GM21723 (cell line): Measurements from ENCODE around the gene CDK13.

ENCODE experiments used
- ATAC-seq: cut with Tn5 transposase; IDR thresholded peaks from one replicate; pipeline ENCODE4 v1.9.1; 2021; ENCODE audit warnings: mild to moderate bottlenecking, moderate library complexity; ENCODE audit not compliant: unreplicated experiment

Gene CDK13

DNA sequence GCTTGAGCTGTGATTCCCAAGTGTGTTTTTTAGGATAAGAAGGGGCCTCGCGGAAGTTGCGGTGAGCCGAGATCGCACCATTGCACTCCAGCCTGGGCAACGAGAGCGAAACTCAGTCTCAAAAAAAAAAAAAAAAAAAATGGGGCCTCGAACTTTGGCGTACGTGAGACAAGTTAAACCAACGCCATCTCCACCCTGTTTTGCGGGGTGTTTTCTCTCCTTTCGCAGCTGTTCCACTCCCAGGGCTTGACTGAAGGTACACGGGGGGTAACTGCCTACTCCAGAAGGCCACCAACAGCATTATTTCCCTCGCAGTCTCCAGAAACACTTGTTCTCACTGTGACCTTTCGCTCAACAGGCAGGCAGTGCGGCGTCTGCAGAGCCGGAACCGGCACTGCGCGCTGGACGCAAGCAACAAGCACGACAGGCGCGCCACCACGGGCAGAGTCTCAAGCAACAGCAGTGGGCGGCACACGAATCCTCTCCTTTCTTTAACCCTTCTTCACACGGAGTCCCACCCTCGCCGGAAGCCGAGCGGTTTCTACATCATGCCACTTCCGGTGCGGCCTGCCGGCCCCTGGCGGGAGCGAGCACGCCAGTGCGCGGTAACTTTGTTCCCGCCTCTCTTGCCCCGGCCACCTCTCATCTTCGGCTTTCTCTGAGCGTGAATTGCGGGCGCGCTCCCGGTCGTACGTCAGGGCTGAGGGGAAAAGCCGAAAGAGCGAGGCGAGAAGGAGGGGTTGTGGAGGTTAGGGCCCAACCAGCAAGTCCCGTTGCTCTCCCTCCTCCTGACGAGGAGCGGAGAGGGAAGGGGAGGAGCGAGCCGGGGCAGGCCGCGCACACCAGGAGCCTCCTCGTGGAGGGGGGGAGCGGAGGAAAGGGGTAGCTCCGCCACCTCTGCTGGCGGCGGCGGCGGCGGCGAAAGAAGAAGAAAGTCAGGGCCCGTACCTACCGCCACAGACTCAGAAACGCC is 814 bp upstream of the CDK13 start:
- ATAC-seq, result peak; percentile 68

DNA sequence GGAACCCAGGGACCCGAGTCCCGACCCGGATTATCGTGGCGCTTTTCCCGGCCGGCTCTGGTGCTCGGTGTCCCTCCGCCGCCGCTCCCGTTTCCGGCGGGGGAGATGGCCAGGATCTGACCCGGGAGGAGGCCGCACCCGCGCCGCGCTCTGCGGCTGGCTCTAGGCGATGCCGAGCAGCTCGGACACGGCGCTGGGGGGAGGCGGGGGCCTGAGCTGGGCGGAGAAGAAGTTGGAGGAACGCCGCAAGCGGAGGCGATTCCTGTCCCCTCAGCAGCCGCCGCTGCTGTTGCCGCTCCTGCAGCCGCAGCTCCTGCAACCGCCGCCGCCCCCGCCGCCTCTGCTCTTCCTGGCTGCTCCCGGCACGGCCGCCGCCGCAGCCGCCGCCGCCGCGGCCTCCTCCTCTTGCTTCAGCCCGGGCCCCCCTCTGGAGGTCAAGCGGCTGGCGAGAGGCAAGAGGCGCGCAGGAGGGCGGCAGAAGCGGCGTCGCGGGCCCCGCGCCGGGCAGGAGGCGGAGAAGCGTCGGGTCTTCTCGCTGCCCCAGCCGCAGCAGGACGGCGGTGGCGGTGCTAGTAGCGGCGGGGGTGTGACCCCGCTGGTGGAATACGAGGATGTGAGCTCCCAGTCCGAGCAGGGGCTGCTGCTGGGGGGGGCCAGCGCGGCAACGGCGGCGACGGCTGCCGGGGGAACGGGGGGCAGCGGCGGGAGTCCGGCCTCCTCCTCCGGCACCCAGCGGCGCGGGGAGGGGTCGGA is 593 bp downstream of the CDK13 start:
- peak; percentile 2 for ATAC-seq

DNA sequence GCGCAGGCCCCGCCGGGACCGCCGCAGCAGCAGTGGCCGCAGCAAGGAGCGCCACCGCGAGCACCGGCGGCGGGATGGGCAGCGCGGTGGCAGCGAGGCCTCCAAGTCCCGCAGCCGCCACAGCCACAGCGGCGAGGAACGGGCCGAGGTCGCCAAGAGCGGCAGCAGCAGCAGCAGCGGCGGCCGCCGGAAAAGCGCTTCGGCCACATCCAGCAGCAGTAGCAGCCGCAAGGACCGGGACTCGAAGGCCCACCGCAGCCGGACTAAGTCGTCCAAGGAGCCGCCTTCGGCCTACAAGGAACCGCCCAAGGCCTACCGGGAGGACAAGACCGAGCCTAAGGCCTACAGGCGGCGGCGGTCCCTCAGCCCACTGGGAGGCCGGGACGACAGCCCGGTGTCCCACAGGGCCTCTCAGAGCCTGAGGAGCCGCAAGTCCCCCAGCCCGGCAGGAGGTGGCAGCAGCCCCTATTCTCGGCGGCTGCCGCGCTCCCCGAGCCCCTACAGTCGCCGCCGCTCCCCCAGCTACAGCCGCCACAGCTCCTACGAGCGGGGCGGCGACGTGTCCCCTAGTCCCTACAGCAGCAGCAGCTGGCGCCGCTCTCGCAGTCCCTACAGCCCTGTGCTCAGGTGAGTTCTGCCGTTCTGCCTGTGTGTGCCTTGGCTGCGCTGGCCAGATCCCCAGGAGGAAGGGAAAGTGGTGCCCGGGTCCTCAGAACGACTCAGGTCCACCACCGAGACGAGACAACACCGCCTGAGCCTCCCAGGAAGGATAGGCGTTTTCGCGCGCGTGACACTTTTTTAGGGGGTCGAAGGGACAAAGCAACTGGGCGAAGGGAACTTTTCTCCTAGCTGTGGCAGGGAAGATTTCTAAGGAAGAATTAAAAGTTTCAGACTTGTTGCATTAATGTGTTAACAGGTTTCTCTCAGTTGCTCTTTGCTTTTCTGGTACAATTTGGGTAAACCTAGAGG is 1.5 kb downstream of the CDK13 start:
- peak; percentile 26 for ATAC-seq

DNA sequence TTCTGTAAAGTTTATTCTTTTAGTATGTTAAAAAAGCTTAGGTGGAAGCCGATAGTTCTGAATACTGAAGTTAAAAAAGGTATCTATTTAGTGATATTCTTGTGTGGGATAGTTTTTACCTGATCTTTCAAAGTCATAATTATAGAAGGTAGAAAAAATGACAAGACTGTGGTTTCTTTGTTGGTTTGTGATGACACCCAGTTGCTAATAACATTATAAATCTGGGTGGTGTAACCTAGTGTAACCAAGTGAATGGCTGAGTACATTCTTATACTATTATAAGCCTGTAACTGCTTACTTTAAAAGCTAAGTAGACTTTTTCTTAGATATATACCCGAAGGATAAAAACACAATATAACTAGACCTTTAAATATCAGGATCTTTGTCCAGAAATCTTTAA is 2.3 kb downstream of the CDK13 start:
- no peak for ATAC-seq

DNA sequence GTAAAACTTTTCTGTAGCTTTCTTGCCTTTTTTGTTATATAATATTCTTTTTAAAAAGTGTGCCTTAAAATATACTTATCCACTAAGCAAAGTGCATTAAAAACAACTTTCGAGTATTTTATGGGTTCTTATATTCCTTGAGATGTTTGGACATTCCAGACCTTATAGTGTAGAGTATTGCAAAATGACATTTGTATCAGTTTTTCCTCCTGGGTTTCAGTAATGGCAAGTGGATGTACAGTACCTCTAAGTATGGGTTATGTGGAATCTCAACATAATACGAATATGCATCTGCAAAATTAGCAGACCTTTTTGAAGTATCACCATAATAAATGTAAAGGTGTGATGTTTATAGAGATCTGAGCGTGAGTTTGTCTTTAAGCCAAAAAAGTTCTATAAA is 2.7 kb downstream of the CDK13 start:
- ATAC-seq, result no peak

DNA sequence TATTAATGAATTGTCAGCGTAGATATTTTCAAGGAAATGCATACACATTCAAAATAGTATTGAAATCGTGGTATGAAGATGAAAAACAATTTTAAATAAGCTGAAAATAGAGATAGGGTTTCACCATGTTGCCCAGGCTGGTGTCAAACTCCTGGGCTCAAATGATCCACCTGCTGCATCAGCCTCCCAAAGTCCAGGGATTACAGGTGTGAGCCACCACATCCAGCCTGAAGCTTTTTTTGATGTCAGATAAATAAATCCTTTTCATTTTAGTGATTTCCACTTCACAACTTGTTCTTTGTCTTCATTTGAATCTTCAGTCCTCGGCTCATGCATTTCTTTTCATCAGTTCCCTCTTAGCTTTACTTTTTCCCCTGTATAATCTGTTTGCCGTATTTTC is 4.6 kb downstream of the CDK13 start:
- ATAC-seq, result no peak

DNA sequence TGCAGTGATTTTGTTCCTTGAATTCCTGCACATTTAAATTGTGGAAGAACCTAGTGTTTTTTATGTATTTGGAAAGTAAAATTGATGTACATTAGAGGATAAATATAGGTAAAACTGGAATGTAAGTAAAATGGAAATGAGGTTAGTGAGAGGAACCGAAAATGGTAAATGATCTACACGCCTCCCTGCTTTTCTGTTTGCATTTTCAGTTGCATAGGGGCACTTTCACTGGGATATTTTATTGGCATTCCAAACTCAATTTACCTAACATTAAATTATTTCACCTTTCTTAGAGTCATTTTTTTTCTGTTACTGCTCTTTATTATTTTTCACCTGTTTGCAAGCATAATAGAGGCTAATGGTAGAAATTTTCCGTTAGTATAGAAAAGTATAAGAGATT is 8.0 kb downstream of the CDK13 start:
- ATAC-seq, result peak; percentile 65

DNA sequence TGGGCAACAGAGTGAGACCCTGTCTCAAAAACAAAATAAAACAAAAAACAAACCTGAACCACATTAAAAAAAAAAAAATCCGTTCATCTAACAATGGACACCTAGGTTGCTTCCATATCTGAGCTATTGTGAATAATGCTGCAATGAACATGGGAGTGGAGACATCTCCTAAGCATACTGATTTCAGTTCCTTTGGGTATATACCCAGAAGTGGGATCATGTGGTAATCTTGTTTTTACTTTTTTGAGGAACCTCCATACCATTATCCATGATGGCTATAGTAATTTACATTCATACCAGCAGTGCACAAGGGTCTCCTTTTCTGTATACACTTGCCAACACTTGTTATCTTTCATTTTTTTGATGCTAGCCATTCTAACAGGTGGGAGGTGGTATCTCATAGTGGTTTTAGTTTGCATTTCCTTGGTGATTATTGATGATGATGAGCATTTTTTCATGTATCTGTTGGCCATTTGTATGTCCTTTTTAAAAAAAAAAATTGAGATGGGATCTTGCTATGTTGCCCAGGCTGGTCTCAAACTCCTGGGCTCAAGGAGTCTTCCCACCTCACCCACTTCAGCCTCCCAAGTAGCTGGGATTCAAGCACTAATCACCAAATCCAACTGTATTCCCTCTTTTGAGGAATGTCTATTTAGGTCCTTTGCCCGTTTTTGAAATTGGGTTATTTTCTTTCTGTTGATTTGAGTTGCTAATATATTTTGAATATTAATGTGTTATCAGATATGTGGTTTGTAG is 17.5 kb downstream of the CDK13 start:
- no peak for ATAC-seq

DNA sequence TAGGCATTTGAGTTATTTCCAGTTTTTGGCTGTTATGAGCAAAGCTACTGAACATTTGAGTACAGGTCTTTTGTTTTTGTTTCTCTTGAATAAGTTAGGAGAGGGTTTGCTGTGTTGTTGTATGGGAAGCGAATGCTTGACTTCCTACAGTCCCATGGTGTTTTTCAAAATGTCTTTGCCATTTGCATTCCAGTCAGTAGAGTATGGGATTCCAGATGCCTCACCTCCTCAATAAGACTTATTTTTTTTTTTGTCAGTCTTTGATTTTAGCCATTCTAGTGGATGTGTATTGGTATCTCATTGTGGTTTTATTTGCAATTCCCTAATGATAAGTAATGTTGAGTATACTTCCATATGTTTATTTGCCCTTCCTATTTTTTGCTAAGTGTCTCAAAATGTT is 19.4 kb downstream of the CDK13 start:
- ATAC-seq, result no peak

DNA sequence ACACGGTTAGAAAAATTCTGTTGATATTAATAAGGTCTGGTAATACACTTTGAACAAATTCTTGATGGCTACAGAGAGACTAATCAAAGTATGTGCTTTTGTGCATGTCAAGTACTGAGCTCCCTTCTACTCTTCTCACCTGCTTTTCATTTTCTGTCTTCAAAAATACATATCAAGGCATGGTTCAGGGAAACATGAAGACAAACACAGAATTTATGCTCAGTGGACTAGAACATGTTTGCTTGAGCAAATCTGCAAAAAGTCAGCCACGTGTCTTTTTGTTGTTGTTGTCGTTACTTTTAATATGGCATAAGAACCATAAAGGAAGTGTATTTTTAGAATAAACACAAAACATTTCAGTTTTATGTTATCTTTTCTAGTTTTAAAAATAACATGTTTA is 21.9 kb downstream of the CDK13 start:
- no peak for ATAC-seq

DNA sequence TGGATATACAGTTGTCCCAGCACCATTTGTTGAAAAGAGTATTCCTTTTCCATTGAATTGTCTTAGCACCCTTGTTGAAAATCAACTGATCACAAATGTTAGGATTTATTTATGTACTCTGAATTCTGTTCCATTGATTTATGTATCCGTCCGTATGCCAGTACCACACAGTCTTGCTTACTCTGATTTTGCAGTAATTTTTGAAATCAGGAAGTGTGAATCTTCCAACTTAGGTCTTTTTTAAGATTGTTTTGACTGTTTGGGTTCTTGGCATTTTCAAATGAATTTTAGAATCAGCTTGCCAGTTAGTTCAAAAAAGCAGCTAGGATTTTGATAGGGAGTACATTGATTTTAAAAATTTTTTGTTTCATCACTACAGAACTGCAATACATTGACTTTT is 23.7 kb downstream of the CDK13 start:
- no peak for ATAC-seq

DNA sequence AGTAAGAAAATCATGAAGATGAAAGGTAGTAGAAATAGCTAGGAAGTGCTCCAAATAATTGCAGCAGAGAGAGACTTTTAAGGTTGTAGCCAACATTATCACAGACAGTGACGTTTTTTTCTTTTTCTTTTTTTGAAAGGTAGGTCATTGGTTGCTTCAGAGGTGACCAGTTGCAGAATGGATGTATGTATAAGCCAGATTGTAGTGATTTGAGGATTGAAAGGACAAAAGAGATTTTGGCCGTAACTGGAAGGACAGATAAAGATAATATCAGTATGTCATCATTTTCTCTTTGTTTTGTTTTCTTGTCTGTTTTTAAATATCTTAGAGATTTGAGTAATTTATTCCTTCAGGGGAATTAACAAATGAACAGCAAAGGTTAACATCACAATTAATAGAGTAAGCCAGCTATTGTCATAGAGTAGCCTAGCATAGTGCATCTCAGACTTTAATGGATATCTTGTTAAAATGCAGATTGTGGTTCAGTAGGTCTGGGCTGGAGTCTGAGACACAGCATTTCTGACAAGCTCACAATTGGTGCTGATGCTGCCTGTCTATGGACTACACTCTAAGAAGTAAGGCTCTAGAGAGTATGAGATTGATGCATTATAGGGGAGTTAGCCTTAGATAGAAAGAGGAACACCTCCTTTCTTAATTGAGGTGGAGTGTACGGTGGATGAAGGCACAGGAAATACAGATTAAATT is 28.3 kb downstream of the CDK13 start:
- no peak for ATAC-seq

DNA sequence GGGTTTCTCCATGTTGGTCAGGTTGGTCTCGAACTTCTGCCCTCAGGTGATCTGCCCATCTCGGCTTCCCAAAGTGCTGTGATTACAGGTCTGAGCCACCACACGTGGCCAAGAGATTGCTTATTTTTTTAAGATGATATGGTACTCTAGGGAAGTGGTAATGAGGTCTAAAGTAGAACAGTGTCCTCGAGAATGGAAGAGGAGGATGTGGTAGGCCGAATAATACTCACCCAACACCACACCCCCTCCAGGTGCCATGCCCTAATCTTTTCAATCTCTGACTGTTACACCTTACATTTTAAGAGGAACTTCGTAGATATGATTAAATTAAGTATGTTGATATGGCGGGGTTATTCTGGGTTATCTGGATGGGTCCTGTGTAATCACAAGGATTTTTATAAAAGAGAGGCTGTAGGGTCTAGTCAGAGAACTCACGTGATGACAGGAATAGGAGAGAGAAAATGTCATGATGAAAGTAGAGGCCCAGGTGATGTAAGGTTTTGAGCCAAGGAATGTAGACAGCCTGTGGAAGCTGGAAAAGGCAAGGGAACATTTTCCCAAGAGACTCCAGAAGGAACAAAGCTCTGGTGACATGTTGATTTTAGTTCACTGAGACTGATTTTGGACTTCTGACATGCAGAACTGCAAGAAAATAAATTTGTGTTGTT is 29.5 kb downstream of the CDK13 start:
- ATAC-seq, result no peak

DNA sequence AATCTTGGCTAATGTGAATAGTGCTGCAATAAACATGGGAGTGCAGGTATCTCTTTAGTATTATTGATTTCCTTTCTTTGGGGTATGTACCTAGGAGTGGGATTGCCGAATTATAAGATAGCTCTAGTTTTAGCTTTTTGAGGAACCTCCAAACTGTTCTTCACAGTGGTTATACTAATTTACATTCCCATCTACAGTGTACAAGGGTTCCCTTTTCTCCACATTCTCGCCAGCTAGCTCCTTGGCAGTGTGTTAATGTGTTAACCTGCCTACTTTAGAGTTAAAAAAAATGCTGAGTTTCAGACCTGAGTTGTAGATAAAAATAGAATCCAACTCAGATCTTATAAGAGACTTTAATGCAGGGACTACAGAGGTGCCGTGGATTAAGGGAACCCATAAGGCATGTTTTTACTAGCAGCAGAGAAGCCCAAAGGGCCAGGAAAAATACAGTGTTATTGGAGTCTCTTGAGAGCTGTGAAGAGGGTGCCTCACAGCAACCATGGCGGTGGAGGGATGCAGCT is 35.4 kb downstream of the CDK13 start:
- no peak for ATAC-seq

DNA sequence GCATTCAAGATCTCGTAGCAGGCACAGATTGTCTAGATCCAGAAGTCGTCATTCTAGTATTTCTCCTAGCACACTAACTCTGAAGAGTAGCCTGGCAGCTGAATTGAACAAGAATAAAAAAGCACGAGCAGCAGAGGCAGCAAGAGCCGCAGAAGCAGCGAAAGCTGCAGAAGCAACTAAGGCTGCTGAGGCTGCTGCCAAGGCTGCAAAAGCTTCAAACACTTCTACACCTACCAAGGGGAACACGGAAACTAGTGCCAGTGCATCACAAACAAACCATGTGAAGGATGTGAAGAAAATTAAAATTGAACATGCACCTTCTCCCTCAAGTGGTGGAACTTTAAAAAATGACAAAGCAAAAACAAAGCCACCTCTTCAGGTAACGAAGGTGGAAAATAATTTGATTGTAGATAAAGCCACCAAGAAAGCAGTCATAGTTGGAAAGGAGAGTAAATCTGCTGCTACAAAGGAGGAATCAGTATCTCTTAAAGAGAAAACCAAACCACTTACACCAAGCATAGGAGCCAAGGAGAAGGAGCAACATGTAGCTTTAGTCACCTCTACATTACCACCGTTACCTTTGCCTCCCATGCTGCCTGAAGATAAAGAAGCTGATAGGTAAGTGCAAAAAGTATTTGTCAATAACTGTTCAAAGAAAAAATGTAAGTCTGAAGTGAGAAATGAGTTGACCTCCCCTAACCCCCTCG is 37.7 kb downstream of the CDK13 start:
- ATAC-seq, result no peak

DNA sequence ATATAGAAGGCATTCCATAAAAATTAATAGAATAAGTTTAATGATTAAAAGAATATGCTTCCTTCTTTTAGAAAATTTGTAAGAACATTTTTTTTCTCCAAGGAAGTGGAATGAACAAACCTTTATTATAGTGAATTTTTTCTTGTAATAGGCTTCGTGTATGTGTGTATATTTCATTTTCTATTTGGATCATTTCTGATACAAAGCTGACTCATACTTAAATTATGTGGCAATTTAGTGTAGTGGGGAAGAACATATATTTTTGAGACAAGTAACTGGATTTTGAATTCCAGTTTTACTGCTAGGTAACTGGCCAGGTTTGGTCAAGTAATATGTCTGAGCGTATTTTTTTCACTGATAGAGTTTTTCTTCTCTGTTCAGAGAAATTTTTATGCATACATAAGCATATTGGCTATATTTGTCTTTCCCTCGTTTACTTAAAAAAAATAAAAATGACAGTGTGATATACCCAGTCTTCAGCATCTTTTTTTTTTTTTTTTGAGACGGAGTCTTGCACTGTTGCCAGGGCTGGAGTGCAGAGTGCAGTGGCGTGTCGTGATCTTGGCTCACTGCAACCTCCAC is 50.8 kb downstream of the CDK13 start:
- ATAC-seq, result no peak

DNA sequence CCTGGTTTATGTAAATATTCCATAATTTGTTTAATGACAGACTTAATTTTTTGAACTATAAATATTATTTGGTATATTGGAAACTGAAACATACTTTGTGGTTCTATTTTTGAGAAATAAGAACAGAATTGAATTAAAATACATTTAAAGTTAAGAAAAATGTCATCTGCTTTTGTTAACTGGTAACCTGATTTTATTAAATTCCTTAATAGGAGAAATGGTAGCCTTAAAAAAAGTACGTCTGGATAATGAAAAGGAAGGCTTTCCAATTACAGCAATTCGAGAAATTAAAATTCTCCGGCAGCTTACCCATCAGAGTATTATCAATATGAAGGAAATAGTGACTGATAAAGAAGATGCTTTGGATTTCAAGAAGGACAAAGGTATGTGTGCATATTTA is 51.6 kb downstream of the CDK13 start:
- ATAC-seq, result no peak

DNA sequence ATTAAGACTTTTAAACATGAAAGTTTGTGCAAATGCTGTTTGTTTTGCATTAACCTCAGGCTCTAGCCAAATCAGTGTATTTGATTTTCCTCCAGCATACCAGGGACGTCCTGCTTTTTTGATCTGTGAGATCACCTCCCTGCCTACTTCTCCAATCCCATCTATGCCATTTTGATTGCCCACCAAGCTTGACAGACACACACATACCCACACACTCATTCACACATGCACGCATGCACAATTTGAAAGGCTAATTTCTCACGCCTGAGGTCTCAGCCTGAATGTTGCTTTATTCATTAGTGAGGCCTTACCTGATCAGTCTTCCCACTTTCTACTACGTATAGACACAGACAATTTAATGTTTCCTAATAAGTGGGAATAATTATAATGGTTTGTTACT is 53.5 kb downstream of the CDK13 start:
- no peak for ATAC-seq
